ENCODE data around the gene CCDC78. TPM values are rescaled to one million over a fixed set of nuclear protein-coding genes. Genes with fewer than 3 reads are reported as not detected.

The CCDC78 gene
- polyA plus RNA-seq, 1 donor (not counting 4 experiments of a cell fraction or from before 2014, with no cell fraction given): 2.5 TPM

- FAIRE-seq (no peak), DNase-seq (ENCODE audit: low read depth, low spot score) (no peak)
- no peak for TF ChIP-seq EZH2 (IDR thresholded peaks at IDR 0.05; ENCODE audit: low read length)
- TF ChIP-seq CTCF (optimal IDR thresholded peaks at IDR 0.05 in 1 of 3, IDR thresholded peaks at IDR 0.05 in 1 of 3, conservative IDR thresholded peaks at IDR 0.05 in 1 of 3; ENCODE audit: extremely low read depth in 1 of 3, insufficient read depth in 2 of 3, low read length in 3 of 3): no peak
- Histone ChIP-seq H3K9ac (ENCODE audit: control insufficient read depth, extremely low read depth, insufficient read depth, low read length) (no peak overlapping the region), H3K9me1 (ENCODE audit: control insufficient read depth, extremely low read depth, insufficient read depth, low read length) (peaks cover 2% of the 10 kb centered on the region), H3K27me3 (ENCODE audit: control insufficient read depth, extremely low read depth, insufficient read depth, low read length) (no peaks in the 10 kb centered on the region), H3K9me3 (ENCODE audit: control insufficient read depth, low read depth, low read length) (no peaks in the 10 kb centered on the region), H2AFZ (ENCODE audit: control insufficient read depth, low read length) (no peak overlapping the region), H3K36me3 (ENCODE audit: control insufficient read depth in 2 of 2, extremely low read depth in 1 of 2, insufficient read depth in 2 of 2, low read length in 2 of 2) (peaks cover 0 to 5% of the 10 kb centered on the region in 2 experiments), H3K4me2 (ENCODE audit: control insufficient read depth, extremely low read depth, insufficient read depth, low read depth, low read length) (no peak overlapping the region), H3K79me2 (ENCODE audit: control insufficient read depth, insufficient read depth, low read length) (no peaks in the 10 kb centered on the region), H3K4me1 (ENCODE audit: control insufficient read depth, extremely low read depth, insufficient read depth, low read length) (peaks cover 10% of the 10 kb centered on the region), H3K27ac (ENCODE audit: control insufficient read depth, insufficient read depth, low read length) (no peak overlapping the region), H4K20me1 (ENCODE audit: control insufficient read depth, extremely low read depth, insufficient read depth, low read length) (no peaks in the 10 kb centered on the region), H3K4me3 (ENCODE audit: control insufficient read depth in 2 of 3, extremely low read depth in 1 of 3, insufficient read depth in 2 of 3, low read depth in 1 of 3, low read length in 3 of 3) (no peak overlapping the region)
- dilution Hi-C loops (cut with MboI; ENCODE audit: extremely low pct_ligation_motif_present, low sequenced_read_pairs): no loop called here
Measured at GRCh38 chr16:725041-725376, 1.2 kb downstream of the CCDC78 start.

- Histone ChIP-seq H3K36me3 (ENCODE audit: control insufficient read depth in 2 of 2, extremely low read depth in 1 of 2, insufficient read depth in 2 of 2, low read length in 2 of 2) (peaks cover 0 to 1% of the 10 kb centered on the region in 2 experiments), H3K27ac (ENCODE audit: control insufficient read depth, insufficient read depth, low read length) (no peak overlapping the region), H3K79me2 (ENCODE audit: control insufficient read depth, insufficient read depth, low read length) (no peaks in the 10 kb centered on the region), H4K20me1 (ENCODE audit: control insufficient read depth, extremely low read depth, insufficient read depth, low read length) (no peaks in the 10 kb centered on the region), H3K4me1 (ENCODE audit: control insufficient read depth, extremely low read depth, insufficient read depth, low read length) (peaks cover 15% of the 10 kb centered on the region), H3K9me1 (ENCODE audit: control insufficient read depth, extremely low read depth, insufficient read depth, low read length) (peaks cover 2% of the 10 kb centered on the region), H2AFZ (ENCODE audit: control insufficient read depth, low read length) (no peak overlapping the region), H3K9me3 (ENCODE audit: control insufficient read depth, low read depth, low read length) (no peaks in the 10 kb centered on the region), H3K4me2 (ENCODE audit: control insufficient read depth, extremely low read depth, insufficient read depth, low read depth, low read length) (no peak overlapping the region), H3K27me3 (ENCODE audit: control insufficient read depth, extremely low read depth, insufficient read depth, low read length) (no peaks in the 10 kb centered on the region), H3K9ac (ENCODE audit: control insufficient read depth, extremely low read depth, insufficient read depth, low read length) (no peak overlapping the region), H3K4me3 (ENCODE audit: control insufficient read depth in 2 of 3, extremely low read depth in 1 of 3, insufficient read depth in 2 of 3, low read depth in 1 of 3, low read length in 3 of 3) (no peak overlapping the region)
- FAIRE-seq (no peak), DNase-seq (ENCODE audit: low read depth, low spot score) (no peak)
- dilution Hi-C loops (cut with MboI; ENCODE audit: extremely low pct_ligation_motif_present, low sequenced_read_pairs): no loop called here
- no peak for TF ChIP-seq CTCF (optimal IDR thresholded peaks at IDR 0.05 in 1 of 3, IDR thresholded peaks at IDR 0.05 in 1 of 3, conservative IDR thresholded peaks at IDR 0.05 in 1 of 3; ENCODE audit: extremely low read depth in 1 of 3, insufficient read depth in 2 of 3, low read length in 3 of 3)
- TF ChIP-seq EZH2 (IDR thresholded peaks at IDR 0.05; ENCODE audit: low read length): no peak
Measured at GRCh38 chr16:724188-725040, 1.8 kb downstream of the CCDC78 start.
